Measurements from ENCODE around the gene SH2D7.

GRCh38 chr15:78088773-78089080, 3.6 kb upstream of the SH2D7 start:
- TF ChIP-seq, protein P1, sequence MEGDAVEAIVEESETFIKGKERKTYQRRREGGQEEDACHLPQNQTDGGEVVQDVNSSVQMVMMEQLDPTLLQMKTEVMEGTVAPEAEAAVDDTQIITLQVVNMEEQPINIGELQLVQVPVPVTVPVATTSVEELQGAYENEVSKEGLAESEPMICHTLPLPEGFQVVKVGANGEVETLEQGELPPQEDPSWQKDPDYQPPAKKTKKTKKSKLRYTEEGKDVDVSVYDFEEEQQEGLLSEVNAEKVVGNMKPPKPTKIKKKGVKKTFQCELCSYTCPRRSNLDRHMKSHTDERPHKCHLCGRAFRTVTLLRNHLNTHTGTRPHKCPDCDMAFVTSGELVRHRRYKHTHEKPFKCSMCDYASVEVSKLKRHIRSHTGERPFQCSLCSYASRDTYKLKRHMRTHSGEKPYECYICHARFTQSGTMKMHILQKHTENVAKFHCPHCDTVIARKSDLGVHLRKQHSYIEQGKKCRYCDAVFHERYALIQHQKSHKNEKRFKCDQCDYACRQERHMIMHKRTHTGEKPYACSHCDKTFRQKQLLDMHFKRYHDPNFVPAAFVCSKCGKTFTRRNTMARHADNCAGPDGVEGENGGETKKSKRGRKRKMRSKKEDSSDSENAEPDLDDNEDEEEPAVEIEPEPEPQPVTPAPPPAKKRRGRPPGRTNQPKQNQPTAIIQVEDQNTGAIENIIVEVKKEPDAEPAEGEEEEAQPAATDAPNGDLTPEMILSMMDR (conservative IDR thresholded peaks at IDR 0.05; ENCODE audit: low read depth in 2 of 2): no peak
- TF ChIP-seq EZH2 (IDR thresholded peaks at IDR 0.05; ENCODE audit: low read depth, unreplicated experiment): no peak
- TF ChIP-seq POLR2AphosphoS5 (IDR thresholded peaks at IDR 0.05; ENCODE audit: low read depth): no peak
- TF ChIP-seq ZNF114 (CRISPR knock-in tag; IDR thresholded peaks at IDR 0.05): no peak
- TF ChIP-seq, protein P2, sequence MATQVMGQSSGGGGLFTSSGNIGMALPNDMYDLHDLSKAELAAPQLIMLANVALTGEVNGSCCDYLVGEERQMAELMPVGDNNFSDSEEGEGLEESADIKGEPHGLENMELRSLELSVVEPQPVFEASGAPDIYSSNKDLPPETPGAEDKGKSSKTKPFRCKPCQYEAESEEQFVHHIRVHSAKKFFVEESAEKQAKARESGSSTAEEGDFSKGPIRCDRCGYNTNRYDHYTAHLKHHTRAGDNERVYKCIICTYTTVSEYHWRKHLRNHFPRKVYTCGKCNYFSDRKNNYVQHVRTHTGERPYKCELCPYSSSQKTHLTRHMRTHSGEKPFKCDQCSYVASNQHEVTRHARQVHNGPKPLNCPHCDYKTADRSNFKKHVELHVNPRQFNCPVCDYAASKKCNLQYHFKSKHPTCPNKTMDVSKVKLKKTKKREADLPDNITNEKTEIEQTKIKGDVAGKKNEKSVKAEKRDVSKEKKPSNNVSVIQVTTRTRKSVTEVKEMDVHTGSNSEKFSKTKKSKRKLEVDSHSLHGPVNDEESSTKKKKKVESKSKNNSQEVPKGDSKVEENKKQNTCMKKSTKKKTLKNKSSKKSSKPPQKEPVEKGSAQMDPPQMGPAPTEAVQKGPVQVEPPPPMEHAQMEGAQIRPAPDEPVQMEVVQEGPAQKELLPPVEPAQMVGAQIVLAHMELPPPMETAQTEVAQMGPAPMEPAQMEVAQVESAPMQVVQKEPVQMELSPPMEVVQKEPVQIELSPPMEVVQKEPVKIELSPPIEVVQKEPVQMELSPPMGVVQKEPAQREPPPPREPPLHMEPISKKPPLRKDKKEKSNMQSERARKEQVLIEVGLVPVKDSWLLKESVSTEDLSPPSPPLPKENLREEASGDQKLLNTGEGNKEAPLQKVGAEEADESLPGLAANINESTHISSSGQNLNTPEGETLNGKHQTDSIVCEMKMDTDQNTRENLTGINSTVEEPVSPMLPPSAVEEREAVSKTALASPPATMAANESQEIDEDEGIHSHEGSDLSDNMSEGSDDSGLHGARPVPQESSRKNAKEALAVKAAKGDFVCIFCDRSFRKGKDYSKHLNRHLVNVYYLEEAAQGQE (IDR thresholded peaks at IDR 0.05; ENCODE audit: unreplicated experiment): no peak
- TF ChIP-seq, protein P3, sequence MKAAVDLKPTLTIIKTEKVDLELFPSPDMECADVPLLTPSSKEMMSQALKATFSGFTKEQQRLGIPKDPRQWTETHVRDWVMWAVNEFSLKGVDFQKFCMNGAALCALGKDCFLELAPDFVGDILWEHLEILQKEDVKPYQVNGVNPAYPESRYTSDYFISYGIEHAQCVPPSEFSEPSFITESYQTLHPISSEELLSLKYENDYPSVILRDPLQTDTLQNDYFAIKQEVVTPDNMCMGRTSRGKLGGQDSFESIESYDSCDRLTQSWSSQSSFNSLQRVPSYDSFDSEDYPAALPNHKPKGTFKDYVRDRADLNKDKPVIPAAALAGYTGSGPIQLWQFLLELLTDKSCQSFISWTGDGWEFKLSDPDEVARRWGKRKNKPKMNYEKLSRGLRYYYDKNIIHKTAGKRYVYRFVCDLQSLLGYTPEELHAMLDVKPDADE (IDR thresholded peaks at IDR 0.05): no peak
- no peak for TF ChIP-seq JUNB (IDR thresholded peaks at IDR 0.05; ENCODE audit: unreplicated experiment)
- no peak for TF ChIP-seq CREB1 (CRISPR knock-in tag; IDR thresholded peaks at IDR 0.05; ENCODE audit: low read depth)
- TF ChIP-seq ZNF462 (CRISPR knock-in tag; IDR thresholded peaks at IDR 0.05): no peak
